Panc1 (cell line): ENCODE data around the gene PPHLN1. TPM values are rescaled to one million over a fixed set of nuclear protein-coding genes. Genes with fewer than 3 reads are reported as not detected.

Experiments
- ATAC-seq: fragments of 200-7000 bp; cut with Tn5 transposase; 2 replicates; pipeline ENCODE4 v1.9.1; 2020; ENCODE audit warnings: mild to moderate bottlenecking, moderate library complexity
- BruUV-seq: library from RNA; stranded (reverse); fragments of 400-500 nt; replicated peaks from 2 replicates; lab custom pipeline; 2021; lab: Mats Ljungman, UMichigan
- CTCF ChIA-PET: fragments of 300-600 bp; sonication (Branson Sonifier 250); formaldehyde crosslinking; loops from one replicate; lab custom pipeline; 2022; ENCODE audit warnings: antibody characterized with exemption; lab: Charles Lee
- POLR2A ChIA-PET: fragments of 300-600 bp; sonication (Branson Sonifier 250); formaldehyde crosslinking; loops from one replicate; lab custom pipeline; 2022; ENCODE audit warnings: antibody characterized with exemption; lab: Charles Lee
- DNase-seq: peaks from one replicate; pipeline ENCODE4 v3.0.0-alpha.2; 2010; ENCODE audit warnings: low read depth, low spot score
- H3K27ac ChIP-seq: 2 replicates; pipeline ENCODE4 v1.5.1; 2011; ENCODE audit warnings: mild to moderate bottlenecking, low read length, inconsistent platforms
- H3K27me3 ChIP-seq: fragments of 200-500 bp; sonication (Bioruptor generic); 2 replicates; pipeline ENCODE4 v1.6.0; 2014; ENCODE audit warnings: low read length, inconsistent platforms; ENCODE audit not compliant: control insufficient read depth, insufficient read depth
- H3K36me3 ChIP-seq: fragments of 200-500 bp; sonication (Bioruptor generic); 2 replicates; pipeline ENCODE4 v1.5.1; 2014; ENCODE audit warnings: inconsistent platforms, mild to moderate bottlenecking, low read length, moderate library complexity; ENCODE audit not compliant: control insufficient read depth, insufficient read depth
- H3K4me1 ChIP-seq: 2 replicates; pipeline ENCODE4 v1.5.1; 2011; ENCODE audit warnings: inconsistent platforms, mild to moderate bottlenecking, low read length, moderate library complexity; ENCODE audit not compliant: control insufficient read depth, insufficient read depth
- H3K4me3 ChIP-seq, 2 experiments: 2 replicates each; pipeline ENCODE4 v1.5.1; 2011 to 2012; ENCODE audit warnings: low read depth in 2 of 2, low read length in 2 of 2, mild to moderate bottlenecking in 2 of 2, inconsistent platforms in 1 of 2, moderate library complexity in 1 of 2
- H3K9me3 ChIP-seq: fragments of 200-500 bp; sonication (Bioruptor generic); 2 replicates; pipeline ENCODE4 v1.5.1; 2014; ENCODE audit warnings: low read depth, mild to moderate bottlenecking, inconsistent platforms, low read length, moderate library complexity; ENCODE audit not compliant: control insufficient read depth, insufficient read depth
- CTCF ChIP-seq: fragments of 450-650 bp; IDR thresholded peaks from 2 replicates; pipeline ENCODE4 v1.5.1; 2017; ENCODE audit warnings: mild to moderate bottlenecking
- POLR2AphosphoS5 ChIP-seq: IDR thresholded peaks from 2 replicates; pipeline ENCODE4 v1.6.1; 2012; ENCODE audit warnings: mild to moderate bottlenecking, low read depth, low read length, moderate library complexity
- REST ChIP-seq, 2 experiments: IDR thresholded peaks; 2 replicates each; pipeline ENCODE4 v1.6.1; 2011 to 2012; ENCODE audit warnings: low read depth in 2 of 2, control low read depth in 1 of 2, low read length in 1 of 2, mild to moderate bottlenecking in 1 of 2, moderate library complexity in 1 of 2; ENCODE audit not compliant: insufficient read depth in 1 of 2
- SIN3A ChIP-seq: IDR thresholded peaks from 2 replicates; pipeline ENCODE4 v1.6.1; 2012; ENCODE audit warnings: low read depth, mild to moderate bottlenecking, low read length, moderate library complexity, borderline replicate concordance; ENCODE audit not compliant: insufficient read depth
- TCF7L2 ChIP-seq: IDR thresholded peaks from 2 replicates; pipeline ENCODE4 v1.6.1; 2011; ENCODE audit warnings: mild to moderate bottlenecking, low read depth, low read length, inconsistent platforms
- in situ Hi-C: cut with HindIII; loops from 2 replicates; pipeline ENCODE4 v1.10.0; 2016; ENCODE audit warnings: low sequenced_read_pairs, low pct_unique_long_range_greater_than_20kb
- intact Hi-C: fragments of 100-400 bp; cut with micrococcal nuclease; formaldehyde crosslinking; loops from one replicate; pipeline ENCODE4 v1.10.0; 2022; ENCODE audit not compliant: unreplicated experiment
- total RNA-seq: library from RNA; stranded (reverse); gene quantifications from one replicate; pipeline ENCODE4 v1.2.1, GENCODE V29; 2021; ENCODE audit not compliant: unreplicated experiment

PPHLN1 gene
- total RNA-seq, 1 experiment from 2014 or later = 56.5 TPM

GRCh38 chr12:42309996-42310395, 16.0 kb upstream of the PPHLN1 start:
- ATAC-seq = no peak
- Histone ChIP-seq H3K27ac (no peak overlapping the region), H3K9me3 (no peaks in the 10 kb centered on the region), H3K27me3 (no peaks in the 10 kb centered on the region), H3K36me3 (peaks cover 6% of the 10 kb centered on the region; the same call in 1 of the 2 replicates), H3K4me3 (no peak overlapping the region), H3K4me1 (no peaks in the 10 kb centered on the region)
- CTCF ChIA-PET = no interaction called here
- POLR2A ChIA-PET = no interaction called here
- in situ Hi-C loops (no loop called here), intact Hi-C loops (no loop called here)
- no peak for TF ChIP-seq POLR2AphosphoS5
- TF ChIP-seq TCF7L2 = no peak
- TF ChIP-seq CTCF = no peak
- TF ChIP-seq REST (IDR thresholded peaks at IDR 0.05; ENCODE audit: insufficient read depth in 1 of 2, low read depth in 2 of 2, low read length in 1 of 2) = no peak
- no peak for TF ChIP-seq SIN3A
- no peak for DNase-seq
- BruUV-seq = no TSS peak

- H3K4me3 ChIP-seq = no peak overlapping the region
- POLR2A ChIA-PET = interaction anchor here (0.6 kb wide), 1 partner anchor 23 kb away, joined by 3 read pairs; no protein-coding TSS in a partner anchor
Measured at GRCh38 chr12:42315108-42315507, 10.9 kb upstream of the PPHLN1 start.

More at GRCh38 chr12:42315108-42315507, 10.9 kb upstream of the PPHLN1 start:
- H3K27me3 ChIP-seq = no peaks in the 10 kb centered on the region
- no peaks in the 10 kb centered on the region for H3K9me3 ChIP-seq
- no TSS peak for BruUV-seq
- no peak overlapping the region for H3K27ac ChIP-seq
- H3K36me3 ChIP-seq = peaks cover 6% of the 10 kb centered on the region
- in situ Hi-C loops = no loop called here
- DNase-seq = no peak
- ATAC-seq = no peak
- no peak for TF ChIP-seq SIN3A
- TF ChIP-seq REST (IDR thresholded peaks at IDR 0.05; ENCODE audit: insufficient read depth in 1 of 2, low read depth in 2 of 2, low read length in 1 of 2) = no peak
- no peak for TF ChIP-seq CTCF
- no peak for TF ChIP-seq TCF7L2
- TF ChIP-seq POLR2AphosphoS5 = no peak
- H3K4me1 ChIP-seq = no peaks in the 10 kb centered on the region
- intact Hi-C loops = no loop called here
- CTCF ChIA-PET = no interaction called here
